Activated naive CD8-positive, alpha-beta T cell treated with anti-CD3 and anti-CD28 coated beads, Interleukin-2, amount 50 U/mL, for 24 hours (primary cell): ENCODE results near the gene DYNC2I2.
"Not testable (repeated sequence)": the region's sequence is repeated elsewhere in the genome, so short reads cannot be mapped to it uniquely, and the experiment has no call there.

Source experiments
- ATAC-seq: fragments of 150-1000 bp; cut with Tn5 transposase; one replicate; pipeline ENCODE4 v1.10.0; 2021
- DNase-seq: peaks from one replicate; pipeline ENCODE4 v3.0.0; 2021
- H3K27ac Mint-ChIP-seq: one replicate; pipeline ENCODE4 v1.8.0; 2021; ENCODE audit warnings: mild to moderate bottlenecking, mixed read lengths
- H3K27me3 Mint-ChIP-seq: one replicate; pipeline ENCODE4 v1.8.0; 2021; ENCODE audit warnings: mixed read lengths
- H3K36me3 Mint-ChIP-seq: one replicate; pipeline ENCODE4 v1.8.0; 2021; ENCODE audit warnings: low read depth, mixed read lengths
- H3K4me1 Mint-ChIP-seq: one replicate; pipeline ENCODE4 v1.8.0; 2021; ENCODE audit warnings: mixed read lengths
- H3K4me3 Mint-ChIP-seq: one replicate; pipeline ENCODE4 v1.8.0; 2021; ENCODE audit warnings: mild to moderate bottlenecking, moderate library complexity, mixed read lengths
- H3K9me3 Mint-ChIP-seq: one replicate; pipeline ENCODE4 v1.8.0; 2021; ENCODE audit warnings: mixed read lengths

DYNC2I2 gene

GRCh38 chr9:128588581-128589233 is 67.9 kb downstream of the DYNC2I2 start:
- H3K36me3 Mint-ChIP-seq = peaks cover 56% of the 10 kb centered on the region
- no peaks in the 10 kb centered on the region for H3K27me3 Mint-ChIP-seq
- H3K27ac Mint-ChIP-seq = peak overlapping the region; percentile 54
- H3K4me1 Mint-ChIP-seq = peaks cover 9% of the 10 kb centered on the region
- DNase-seq (no peak), ATAC-seq (no peak)
- no peaks in the 10 kb centered on the region for H3K9me3 Mint-ChIP-seq
- H3K4me3 Mint-ChIP-seq = no peak overlapping the region

- Mint-ChIP-seq H3K27me3 (no peaks in the 10 kb centered on the region), H3K4me1 (peaks cover 9% of the 10 kb centered on the region), H3K27ac (peak overlapping the region; percentile 78), H3K36me3 (peaks cover 63% of the 10 kb centered on the region), H3K4me3 (no peak overlapping the region), H3K9me3 (no peaks in the 10 kb centered on the region)
- peak; percentile 37 for DNase-seq
- peak; percentile 91 for ATAC-seq
These were observed 69.2 kb downstream of the DYNC2I2 start for GRCh38 chr9:128587453-128587852.

DNA sequence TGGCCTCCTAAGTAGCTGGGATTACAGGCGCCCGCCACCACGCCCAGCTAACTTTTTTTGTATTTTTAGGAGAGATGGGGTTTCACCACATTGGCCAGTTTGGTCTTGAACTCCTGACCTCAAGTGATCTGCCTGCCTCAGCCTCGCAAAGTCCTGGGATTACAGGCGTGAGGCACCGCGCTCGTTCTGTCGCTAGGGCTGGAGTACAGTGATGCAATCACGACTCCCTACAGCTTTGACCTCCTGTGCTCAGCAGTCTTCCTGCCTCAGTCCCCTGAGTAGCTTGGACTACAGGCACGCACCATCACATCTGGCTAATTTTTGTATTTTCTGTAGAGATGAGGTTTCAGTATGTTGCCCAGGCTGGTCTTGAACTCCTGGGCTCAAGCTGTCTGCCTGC is 69.7 kb downstream of the DYNC2I2 start:
- H3K36me3 Mint-ChIP-seq = peaks cover 64% of the 10 kb centered on the region
- peak overlapping the region; percentile 78 for H3K27ac Mint-ChIP-seq
- H3K4me1 Mint-ChIP-seq, DNase-seq, ATAC-seq, H3K4me3 Mint-ChIP-seq, H3K27me3 Mint-ChIP-seq, H3K9me3 Mint-ChIP-seq: not testable (repeated sequence)

DNA sequence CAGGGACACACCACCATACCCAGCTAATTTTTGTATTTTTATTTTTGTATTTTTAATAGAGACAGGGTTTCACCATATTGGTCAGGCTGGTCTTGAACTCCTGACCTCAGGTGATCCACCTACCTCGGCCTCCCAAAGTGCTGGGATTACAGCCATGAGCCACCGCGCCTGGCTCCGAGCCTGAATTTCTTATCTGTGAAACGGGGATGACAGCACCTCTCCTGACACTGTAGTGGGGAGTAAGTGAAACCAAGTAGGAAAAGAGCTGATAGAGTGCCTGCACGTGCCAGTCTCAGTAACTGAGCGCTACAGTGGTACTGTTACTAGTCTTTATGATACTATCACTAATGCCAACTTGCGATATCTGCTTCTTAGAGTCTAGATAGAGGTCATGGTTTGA is 71.5 kb downstream of the DYNC2I2 start:
- H3K4me3 Mint-ChIP-seq, H3K27ac Mint-ChIP-seq, H3K9me3 Mint-ChIP-seq, H3K27me3 Mint-ChIP-seq, ATAC-seq, H3K4me1 Mint-ChIP-seq, DNase-seq: not testable (repeated sequence)
- H3K36me3 Mint-ChIP-seq = peaks cover 61% of the 10 kb centered on the region
